GM19324 (cell line): ENCODE data around the gene NOL9.
A peak's percentile ranks its signal among the peaks of the same experiment; 100 is the strongest.
"Not testable (repeated sequence)": the region's sequence is repeated elsewhere in the genome, so short reads cannot be mapped to it uniquely, and the experiment has no call there.

ENCODE experiments used
- ATAC-seq: cut with Tn5 transposase; IDR thresholded peaks from one replicate; pipeline ENCODE4 v1.9.1; 2021; ENCODE audit warnings: mild to moderate bottlenecking, moderate library complexity; ENCODE audit not compliant: unreplicated experiment, low FRiP score

Gene NOL9

DNA sequence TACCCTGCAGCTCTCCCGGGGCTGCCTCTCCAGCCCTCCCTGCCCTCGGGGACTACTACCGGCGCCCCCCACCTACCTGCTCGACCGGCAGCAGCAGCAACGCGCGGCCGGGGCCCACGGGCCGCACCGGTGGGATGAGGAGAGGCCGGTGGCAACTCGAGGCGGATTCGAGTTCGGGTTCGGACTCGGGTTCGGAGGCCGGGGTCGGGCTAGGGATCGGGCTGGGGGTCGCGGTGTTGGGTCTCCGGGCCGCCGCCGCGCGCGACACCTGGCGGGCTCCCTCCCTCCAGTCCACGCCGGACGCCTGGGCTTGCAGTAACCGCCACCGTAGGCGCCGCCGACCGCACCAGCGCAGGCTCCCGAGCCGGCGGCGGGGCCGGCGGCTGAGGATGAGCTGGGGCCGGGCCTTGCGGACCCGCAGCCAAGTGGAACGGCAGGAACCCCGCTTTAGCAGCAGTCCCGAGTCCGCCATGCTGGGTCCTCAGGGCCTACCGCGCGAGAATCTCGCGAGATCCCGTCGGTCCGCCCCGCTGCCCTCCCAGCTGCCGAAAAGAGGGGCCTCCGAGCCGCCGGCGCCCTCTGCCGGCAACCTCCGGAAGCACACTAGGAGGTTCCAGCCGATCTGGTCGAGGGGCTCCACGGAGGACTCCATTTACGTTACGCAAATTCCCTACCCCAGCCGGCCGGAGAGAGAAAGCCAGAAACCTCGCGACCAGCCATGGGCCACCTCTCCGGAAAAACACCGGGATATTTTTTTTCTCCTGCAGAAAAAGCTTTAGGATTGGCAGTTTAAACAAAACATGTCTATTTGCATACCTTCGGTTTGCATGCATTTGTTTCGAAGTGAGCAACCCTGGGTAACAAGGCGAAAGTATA is at the start of gene NOL9:
Gene NOL9, minus strand, starts transcription at position 483 of the 876 bp plus-strand sequence. Its CDS starts 11 bp downstream, at position 472.
- ATAC-seq: peak; percentile 88

DNA sequence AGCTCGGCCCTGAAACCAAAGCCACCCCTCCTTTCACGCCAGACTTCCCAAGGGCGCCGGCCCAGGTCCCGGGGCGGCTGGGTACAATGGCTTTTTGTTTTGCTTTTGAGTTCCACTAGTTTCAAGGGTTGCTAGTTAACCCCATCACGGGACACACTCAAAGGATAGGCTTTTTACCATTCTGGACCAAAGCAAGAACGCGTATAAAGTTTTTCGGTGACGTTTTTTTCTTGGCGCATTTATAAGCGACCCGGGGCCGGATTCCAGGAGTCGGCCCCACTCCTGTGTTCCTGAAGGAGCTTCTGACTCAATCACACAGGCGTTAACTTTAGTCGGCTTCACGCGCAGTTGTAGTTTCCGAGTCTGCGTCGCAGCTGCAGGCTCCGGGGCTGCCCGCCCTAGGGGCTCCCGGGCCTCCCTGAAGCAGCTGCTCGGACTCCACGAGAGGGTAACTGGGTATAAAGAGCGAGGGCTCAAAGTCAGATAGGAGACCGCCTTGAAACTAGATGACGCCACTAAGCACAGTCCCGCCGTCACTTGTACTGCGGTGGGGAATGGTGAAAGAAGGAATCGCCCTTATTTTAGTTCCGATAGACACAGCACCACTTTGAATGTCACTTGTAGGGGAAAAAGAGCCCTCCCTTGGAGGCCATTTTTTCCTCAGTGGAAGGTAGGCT is 49.1 kb upstream of the NOL9 start:
- ATAC-seq: peak; percentile 11

DNA sequence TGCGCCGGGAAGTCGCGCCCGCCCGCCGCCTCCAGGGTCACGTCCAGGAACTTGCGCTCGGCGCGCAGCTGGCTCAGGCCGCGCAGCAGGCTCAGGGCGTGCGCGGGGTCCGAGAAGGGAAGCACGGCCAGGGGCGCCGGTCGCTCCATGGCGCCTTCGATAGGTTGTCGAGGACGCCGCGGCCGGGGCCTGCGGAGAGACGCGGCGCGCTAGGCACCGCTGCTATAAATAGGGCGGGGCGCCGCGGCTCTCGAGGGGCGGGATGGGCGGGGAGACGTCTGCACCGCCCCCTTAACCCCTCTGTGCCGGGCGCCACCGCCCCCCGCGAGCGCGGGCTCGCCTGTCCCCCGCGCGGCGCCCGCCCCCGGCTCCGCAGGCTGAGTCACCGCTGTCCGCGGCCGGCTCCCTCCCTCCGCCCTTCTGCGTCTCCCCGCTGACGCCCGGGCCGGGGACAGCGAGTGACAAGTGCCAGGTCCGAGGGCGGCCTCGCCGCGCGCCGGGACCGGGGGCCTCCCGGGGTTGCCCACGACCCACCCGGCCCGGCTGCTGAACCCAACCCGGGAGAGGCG is 48.4 kb upstream of the NOL9 start, which contains the start of gene KLHL21:
Gene KLHL21, minus strand, starts transcription at position 201 of the 569 bp plus-strand sequence. Its CDS starts 52 bp downstream, at position 149.
- ATAC-seq: peak; percentile 69

DNA sequence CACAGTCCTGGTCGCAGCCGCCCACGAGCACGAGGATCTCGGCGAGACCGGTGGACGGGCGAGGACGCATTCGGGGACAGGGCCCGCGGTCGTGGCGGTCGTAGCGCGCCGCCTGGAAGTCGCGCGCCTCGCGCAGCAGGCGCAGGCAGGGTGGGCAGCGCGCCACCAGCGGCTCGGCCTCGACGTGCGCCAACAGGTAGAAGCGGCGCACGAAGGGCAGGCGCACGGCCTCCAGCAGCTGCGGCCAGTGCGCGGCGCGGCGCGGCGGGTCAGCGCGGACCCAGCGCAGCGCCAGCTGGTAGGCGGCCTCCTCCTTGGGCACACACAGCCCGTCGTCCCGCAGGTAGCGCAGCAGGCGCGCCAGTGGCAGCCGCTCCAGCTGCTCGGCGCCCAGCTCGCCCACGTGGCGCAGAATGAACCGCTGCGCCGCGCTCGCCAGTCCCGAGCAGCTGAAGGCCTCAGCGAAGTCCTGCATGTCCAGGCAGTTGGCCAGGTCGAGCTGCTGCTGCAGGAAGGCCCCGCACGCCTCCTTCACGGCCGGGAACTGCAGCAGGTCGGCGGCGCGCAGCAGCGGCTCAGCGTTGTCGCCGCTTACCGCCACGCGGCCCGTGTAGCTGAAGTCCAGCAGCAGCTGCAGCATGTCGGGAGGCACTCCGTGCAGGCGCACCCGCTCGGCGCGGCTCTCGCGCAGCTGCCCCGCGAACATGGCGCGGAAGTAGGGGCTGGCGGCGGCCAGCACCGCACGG is 47.8 kb upstream of the NOL9 start:
- peak; percentile 17 for ATAC-seq

DNA sequence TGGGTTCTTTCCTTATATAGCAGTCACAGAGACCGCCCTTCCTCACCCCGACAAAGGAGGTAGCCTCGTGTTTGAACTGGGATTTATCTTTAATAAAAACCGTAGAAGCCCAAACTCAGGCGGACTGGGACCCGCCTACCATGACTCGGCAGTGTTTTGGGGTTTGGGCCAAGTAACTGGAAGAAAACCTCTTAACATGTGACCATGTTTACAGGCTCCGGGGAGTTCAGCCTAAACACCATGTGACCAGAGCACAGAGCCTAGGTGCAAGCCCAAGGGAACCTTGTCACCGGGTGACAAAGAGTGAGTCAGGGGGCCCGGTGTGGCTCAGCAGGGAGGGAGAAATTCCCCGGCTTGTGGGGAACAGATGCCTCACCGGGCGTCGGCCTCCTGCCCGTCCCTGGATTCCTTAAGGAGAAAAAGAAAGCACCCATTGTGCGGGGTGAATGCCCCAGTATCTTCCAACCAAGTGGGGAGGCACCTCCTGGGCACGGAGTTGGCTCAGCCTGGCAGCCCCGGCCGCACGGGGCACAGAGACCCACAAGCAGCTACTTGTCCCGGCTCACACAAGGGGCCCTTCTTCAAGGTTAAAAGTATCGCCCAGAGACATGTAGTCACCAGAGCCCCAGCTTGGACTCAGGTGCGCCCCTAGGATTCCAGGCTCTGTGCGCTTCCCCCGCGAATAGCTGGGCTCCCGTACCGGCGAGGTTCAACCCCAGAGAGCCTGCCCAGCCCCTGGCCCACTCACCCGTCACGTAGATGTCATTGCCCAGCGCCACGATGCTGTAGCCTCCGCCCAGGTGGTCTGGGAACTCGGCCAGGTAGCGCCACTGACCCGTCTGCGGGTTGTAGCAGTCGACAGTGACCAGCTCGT is 47.0 kb upstream of the NOL9 start:
- no peak for ATAC-seq

DNA sequence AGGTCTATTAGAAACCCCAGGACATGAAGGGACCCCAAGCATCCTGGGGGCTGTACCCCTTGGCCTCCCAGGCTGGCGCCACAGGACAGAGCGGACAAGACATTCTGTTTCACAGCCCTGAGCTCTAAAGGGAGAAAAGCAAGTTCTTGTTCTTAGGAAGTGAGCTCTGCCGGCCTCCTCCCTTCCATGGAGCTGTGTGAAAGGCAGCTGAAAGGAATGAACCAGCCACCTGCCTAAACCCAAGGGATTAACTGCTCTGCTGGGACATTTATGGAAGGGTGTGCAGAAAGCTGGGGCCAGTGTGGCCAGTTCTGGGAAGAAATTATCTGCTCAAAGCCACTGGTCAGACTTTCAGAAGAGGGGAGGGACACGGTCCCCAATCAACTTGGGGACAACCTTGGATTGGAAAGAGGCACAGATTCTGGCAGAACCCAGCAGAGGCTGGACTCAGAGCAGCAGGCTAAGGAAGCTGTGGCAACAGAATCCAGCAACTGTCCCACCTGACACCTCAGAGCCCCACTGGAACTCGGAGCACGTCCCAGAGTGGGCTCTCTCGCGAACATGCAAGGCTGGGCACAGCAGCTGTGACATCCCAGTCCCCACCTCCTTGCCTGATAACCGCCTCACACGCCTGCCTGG is 46.2 kb upstream of the NOL9 start:
- no peak for ATAC-seq

DNA sequence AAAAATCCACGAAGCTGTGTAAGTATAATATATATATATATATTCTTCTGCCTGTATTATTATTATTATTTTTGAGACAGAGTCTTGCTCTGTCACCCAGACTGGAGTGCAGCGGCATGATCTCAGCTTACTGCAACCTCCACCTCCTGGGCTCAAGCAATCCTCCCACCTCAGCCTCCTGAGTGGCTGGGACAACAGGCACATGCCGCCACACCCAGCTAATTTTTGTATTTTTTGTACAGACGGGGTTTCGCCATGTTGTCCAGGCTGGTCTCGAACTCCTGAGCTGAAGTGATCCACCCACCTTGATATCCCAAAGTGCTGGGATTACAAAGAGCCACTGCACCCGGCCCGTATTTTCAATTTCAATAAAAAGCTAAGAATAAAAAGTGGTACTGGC is 45.7 kb upstream of the NOL9 start:
- ATAC-seq: not testable (repeated sequence)

DNA sequence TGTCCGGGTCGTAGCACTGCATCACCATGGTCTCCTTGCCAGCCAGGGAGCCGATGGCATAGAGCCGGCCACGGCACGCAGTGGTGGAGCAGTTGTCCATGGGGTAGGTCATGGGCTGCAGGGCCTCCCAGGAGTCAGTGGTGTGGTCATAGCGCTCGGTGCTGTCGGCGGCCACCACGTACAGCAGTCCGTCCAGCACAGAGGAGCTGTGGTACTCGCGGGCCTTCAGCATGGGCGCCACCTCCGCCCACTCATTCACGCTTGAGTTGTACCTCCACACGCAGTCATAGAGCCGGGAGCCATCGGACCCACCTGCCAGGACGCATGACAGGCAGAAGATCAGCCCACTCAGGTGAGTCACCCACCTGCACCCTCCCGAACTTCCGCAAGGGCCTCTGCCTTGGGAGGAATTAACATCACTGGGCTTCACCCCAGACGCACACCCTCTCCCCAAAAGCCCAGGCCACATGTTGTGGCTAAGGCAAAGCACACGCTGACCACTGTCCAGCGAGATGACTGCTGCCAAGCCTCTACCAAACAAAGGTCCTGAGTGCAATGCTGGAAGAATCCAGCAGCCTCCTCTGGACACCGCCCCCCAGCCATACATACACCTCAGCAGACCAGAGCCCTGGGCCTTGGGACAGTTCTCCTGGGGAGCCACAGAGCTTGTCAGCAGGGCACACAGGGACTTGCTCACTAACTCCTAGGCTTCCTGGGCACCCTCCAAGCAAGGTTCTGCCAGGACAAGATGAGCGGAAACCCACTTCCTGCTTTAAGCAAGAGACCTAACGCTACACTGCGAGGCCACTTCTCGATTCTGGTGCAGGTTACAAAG is 45.0 kb upstream of the NOL9 start:
- ATAC-seq: no peak

DNA sequence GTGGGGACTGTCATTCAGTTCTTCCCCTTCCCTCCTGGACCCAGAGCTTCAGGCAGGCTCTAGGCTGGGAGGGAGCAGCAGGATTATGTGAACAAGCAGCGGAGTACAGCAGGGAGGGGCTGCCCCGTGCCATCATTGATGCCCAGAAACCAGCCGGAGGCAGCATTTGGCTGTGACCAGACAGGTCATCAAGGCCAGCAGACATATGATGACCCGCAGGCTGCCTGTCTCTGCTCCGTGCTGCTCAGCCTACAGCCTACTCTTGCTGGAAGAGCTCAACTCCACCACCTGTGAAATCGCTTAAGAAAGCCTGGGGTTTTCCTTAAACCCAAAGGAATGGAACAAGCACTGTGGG is 43.4 kb upstream of the NOL9 start:
- no peak for ATAC-seq

DNA sequence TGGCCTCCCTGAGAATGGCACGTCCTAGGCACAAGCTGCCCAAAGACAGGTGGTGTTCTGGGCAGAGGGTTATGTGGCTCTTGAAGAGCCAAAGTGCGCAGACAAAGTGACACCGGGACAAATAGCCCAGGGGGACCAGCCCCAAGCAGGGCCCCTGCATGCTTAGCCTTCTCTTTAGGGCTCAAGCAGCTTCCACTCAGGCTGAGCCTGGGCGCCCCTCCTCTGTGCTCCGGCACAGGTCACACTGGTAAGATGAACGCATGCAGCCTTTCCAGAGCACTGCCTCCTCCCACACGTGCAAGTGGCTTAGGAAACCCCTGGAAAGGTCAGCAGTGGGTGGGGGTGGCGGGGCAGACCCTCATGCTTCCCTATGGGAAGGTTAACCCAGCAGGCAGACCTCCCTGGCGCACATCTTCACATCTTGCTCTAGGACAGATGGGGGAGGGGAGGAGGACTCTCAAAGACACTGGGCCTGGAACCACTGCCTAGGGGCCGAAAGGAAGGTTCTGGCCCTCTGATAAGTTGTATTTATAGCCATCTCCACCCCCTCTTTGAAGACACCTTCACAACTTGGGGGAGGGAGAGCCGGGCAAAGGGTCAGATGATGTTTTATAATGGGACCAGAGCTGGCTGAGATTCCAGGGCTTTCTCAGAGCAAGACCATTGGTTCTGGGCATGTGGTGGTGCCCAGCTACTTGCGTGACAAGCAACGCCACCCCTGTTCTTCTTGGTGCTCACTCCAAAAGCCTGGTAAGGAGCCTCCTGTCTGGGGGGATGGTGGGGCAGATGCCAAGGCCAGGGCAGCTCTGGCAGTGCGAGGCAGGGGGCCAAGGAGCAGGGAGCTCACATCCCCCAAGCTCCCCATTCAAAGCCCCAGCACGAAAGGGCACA is 42.8 kb upstream of the NOL9 start:
- ATAC-seq: no peak

DNA sequence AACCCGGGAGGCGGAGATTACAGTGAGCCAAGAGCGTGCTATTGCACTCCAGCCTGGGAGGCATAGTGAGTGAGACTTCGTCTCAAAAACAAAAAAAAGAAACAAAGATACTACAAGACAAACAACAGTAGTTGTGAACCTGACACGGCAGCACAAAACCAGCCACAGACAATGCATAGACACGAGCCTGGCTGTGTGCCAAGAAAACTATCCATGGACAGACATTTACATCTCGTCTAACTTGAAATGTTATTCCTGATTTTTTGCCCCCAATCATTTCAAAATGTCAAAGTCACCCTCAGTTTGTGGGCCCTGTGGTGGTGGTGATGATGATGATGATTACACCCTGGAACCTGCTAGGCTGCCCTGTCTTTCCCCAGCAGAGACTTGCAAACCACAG is 42.0 kb upstream of the NOL9 start:
- no peak for ATAC-seq

DNA sequence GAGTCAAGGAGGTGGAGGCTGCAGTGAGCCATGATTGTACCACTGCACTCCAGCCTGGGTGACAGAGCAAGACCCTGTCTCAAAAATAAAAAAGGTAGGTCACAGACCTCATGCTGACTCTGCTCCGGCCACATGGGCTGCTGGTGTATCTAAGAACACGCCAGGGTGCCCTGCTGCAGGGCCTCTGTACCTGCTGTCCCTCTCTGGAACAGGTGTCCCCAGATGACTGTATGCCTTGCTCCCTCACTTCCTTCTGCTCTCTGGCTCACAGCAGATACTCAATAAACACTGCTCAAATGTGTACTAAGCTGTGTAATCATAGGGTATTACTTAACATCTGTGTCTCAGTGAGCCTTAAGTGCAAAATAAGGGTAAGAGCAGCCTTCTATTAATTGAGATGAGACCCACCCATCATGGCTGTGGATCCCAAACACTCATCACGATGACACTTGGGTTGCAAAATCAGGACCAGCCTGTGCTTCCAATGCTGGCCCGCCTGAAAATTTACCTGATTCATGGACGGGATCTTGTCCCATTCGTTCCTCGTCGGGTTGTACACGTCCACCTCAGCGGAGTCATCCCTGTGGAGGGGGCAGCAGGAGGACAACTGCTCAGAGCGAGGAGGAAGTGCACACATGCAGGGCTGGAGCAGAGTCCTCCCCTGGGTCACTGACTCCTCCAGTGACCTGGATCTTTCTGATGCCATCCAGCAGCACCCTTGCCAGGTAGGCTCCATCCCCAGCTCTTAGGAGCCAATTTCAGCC is 40.8 kb upstream of the NOL9 start:
- ATAC-seq: no peak

DNA sequence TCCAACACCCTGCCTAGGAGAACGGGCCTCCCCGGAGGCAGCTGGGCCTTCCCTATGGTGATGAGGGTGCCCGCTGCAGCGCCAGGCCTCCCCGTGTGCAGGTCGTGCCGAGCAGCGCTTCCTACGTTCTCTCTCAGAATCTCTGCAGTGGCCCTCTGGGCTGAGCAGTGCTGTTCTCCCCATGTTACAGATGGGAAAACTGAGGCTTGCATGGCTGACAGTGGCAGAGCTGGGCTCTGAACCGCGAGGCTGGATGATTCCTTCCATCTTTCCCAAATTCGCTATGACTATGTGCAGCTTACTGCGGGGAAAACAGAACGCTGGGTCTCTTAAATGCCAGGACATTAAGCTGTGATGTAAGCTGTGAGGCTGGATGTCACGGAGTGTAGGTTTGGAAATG is 39.5 kb upstream of the NOL9 start:
- no peak for ATAC-seq

DNA sequence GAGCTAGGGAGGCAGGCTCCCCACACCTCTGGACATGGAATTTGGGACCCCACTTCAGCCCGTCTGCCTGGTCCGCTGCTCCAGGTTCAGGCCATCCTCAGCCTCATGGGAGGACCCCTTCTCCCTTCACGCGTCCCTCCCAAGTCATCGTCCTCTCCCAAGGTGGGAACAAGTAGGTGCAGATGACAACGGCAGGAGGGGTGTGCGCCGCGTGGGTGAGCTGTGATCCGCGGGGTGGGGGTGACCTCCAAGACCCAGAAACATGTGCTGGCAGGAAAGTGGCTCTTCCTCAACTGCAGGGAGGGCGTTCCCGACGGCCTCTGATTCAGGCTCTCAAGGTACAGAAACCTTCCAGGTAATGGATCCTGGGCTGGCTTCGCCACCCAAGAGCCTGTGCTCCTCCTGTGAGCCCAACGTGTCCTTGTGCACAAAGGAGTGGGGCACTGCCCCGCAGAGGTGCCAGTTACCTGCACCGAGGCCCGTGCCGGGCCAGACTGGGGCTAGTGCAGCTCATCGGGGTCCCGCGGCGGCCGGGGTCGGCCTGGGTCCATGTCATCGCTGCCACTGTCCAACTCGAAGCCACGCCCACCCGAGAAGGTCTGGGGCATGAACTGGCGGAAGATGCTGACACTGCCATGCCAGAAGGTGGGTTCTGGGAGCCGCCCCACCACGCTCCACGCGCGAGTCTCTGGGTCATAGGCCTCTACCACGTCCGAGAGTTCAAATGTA is 38.7 kb upstream of the NOL9 start:
- no peak for ATAC-seq

DNA sequence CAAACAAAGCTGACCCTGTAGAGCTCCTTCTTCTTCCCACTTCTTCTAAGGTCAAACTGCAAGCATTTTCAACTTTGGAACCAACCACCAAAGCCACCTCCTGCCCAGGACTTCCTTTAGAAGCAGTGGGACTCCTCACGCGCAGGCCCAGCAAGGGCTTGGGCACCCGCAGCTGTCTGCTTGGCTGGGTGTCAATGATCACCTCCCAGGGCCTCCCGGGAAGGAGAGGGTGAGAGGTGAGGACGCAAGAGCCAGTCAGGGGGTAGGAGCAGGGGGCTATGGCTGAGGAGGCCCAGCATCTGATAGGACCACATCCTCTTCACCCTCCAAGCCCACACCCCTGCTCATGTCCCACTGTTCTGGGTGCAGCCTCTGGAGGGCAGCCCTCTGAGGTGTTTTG is 38.1 kb upstream of the NOL9 start:
- no peak for ATAC-seq

DNA sequence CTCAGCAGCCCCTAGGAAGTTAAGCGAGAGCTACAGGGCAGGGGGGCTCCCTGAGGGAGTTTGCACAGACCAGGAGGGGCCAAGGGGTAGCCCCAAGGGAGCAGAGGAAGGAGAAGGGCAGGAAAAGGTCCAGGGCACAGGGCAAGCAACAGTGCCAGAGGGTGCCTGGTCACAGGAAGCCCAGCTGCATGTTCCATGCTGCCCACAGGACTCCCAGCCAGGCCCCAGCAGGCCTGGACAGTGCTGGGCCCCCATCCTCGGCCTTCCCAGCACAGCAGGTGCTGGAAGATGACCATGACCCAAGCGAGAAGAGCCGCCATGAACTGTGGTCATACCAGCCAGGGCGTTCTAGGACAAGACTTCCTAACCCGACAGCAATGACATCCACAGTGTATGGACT is 37.3 kb upstream of the NOL9 start:
- ATAC-seq: no peak
